Measurements from ENCODE around the gene OSTN.

The OSTN gene

DNA sequence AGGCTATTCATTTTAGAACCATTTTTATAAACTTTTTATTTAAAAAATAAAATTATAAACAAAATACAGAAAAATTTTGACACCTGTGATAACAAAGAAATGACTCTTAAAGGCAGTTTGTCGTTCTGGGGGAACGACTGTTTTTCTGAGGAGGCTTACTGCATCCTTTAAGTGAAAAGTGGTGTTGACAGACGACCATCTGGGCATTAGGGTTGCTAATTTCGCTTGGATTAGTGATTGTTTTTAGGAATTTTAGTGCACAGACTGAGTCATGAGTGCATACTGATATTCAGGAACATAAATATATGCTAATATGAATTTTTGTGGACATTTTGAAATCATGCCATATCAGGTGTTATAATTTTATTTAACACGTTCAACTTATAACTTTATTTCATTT is 28.5 kb downstream of the OSTN start:
- no peak overlapping the region for H3K9ac ChIP-seq (ENCODE audit: insufficient read length, low read depth)

DNA sequence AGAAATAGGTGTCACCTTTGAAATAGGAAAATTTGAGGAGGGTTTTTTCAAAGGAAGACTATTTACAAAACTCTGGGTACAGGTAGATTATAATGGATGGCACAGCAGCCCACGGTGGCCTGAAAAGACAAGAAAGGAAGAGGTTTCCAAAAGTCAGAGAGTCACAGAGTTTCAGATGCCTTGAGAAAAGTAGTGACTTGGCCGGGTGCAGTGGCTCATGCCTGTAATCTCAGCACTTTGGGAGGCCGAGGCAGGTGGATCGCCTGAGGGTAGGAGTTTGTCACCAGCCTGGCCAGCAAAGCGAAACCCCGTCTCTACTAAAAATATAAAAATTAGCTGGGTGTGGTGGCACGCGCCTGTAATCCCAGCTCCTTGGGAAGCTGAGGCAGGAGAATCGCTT is 35.2 kb downstream of the OSTN start:
- H3K27me3 ChIP-seq (ENCODE audit: insufficient read depth, insufficient read length) = no peaks in the 10 kb centered on the region
- TF ChIP-seq ZNF274 (IDR thresholded peaks at IDR 0.05; ENCODE audit: low read depth, low read length) = no peak
- no peak for TF ChIP-seq YY1 (IDR thresholded peaks at IDR 0.05; ENCODE audit: insufficient read depth, insufficient read length)
- no peak for TF ChIP-seq SUZ12 (IDR thresholded peaks at IDR 0.05; ENCODE audit: extremely low read depth, insufficient read depth, insufficient read length)
- H3K9me3 ChIP-seq (ENCODE audit: insufficient read depth, low read length) = no peaks in the 10 kb centered on the region
- no peak for DNase-seq (ENCODE audit: low read depth, low spot score)
- no peak overlapping the region for H3K4me3 ChIP-seq (ENCODE audit: insufficient read length, low read depth)
- H3K9ac ChIP-seq (ENCODE audit: insufficient read length, low read depth) = no peak overlapping the region
- no peaks in the 10 kb centered on the region for H3K36me3 ChIP-seq (ENCODE audit: insufficient read depth, insufficient read length, low read length)
- no peaks in the 10 kb centered on the region for H3K4me1 ChIP-seq (ENCODE audit: insufficient read depth, insufficient read length)

More for the DNA sequence above, 28.5 kb downstream of the OSTN start:
- no peaks in the 10 kb centered on the region for H3K4me1 ChIP-seq (ENCODE audit: insufficient read depth, insufficient read length)
- H3K9me3 ChIP-seq (ENCODE audit: insufficient read depth, low read length) = 0 out of 2 replicates have a peak, but pooled peaks cover 5% of the 10 kb centered on the region
- no peak for TF ChIP-seq ZNF274 (IDR thresholded peaks at IDR 0.05; ENCODE audit: low read depth, low read length)
- no peak for TF ChIP-seq YY1 (IDR thresholded peaks at IDR 0.05; ENCODE audit: insufficient read depth, insufficient read length)
- no peak for TF ChIP-seq SUZ12 (IDR thresholded peaks at IDR 0.05; ENCODE audit: extremely low read depth, insufficient read depth, insufficient read length)
- DNase-seq (ENCODE audit: low read depth, low spot score) = no peak
- H3K4me3 ChIP-seq (ENCODE audit: insufficient read length, low read depth) = no peak overlapping the region
- H3K36me3 ChIP-seq (ENCODE audit: insufficient read depth, insufficient read length, low read length) = no peaks in the 10 kb centered on the region
- H3K27me3 ChIP-seq (ENCODE audit: insufficient read depth, insufficient read length) = no peaks in the 10 kb centered on the region

DNA sequence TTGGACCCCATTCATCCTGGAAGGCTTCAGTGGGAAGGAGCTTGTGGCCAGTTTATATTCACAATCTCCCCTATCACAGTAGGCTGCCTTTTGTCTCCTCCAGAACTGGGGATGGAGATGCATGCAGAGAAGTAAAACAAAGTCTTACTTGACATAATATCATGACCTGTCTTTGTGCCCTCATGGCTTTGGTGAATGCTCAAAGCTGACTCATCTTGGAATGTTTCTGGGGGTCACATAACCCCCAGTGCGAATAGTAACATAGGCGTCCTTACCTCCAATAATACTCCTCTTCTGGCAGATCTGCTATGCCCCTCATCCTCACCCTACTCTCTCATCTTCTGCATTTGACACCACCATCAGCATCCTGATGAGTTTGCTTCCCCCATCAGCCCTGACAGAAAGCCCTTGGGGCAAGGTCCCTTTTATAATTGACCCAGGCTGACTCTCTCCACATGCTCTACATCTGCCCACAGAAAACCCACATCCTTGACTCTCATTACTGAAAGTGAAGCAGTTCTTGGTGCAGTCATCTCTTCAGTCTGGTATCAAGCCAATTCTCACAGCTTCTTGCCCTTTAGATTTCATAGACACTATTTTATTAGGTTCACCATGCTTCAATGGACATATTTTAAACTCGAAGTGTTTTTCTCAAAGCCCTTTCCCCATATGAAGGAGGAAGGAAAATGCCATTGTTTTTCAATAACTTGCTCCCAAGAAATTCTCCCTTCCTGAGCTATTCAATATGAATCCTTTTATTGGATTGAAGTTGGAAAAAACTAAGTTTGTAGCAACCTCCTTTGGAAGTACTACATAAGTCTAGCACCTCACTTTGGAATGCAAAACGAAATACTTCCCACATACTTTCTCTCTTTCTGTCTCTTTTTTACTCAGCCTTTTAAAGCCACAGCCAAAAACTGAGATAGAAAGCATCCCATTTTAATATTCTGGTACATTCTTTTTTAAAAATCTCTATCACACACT is 36.6 kb downstream of the OSTN start:
- no peaks in the 10 kb centered on the region for H3K36me3 ChIP-seq (ENCODE audit: insufficient read depth, insufficient read length, low read length)
- H3K4me3 ChIP-seq (ENCODE audit: insufficient read length, low read depth) = no peak overlapping the region
- TF ChIP-seq ZNF274 (IDR thresholded peaks at IDR 0.05; ENCODE audit: low read depth, low read length) (no peak), YY1 (IDR thresholded peaks at IDR 0.05; ENCODE audit: insufficient read depth, insufficient read length) (no peak), SUZ12 (IDR thresholded peaks at IDR 0.05; ENCODE audit: extremely low read depth, insufficient read depth, insufficient read length) (no peak)
- H3K9ac ChIP-seq (ENCODE audit: insufficient read length, low read depth) = no peak overlapping the region
- H3K27me3 ChIP-seq (ENCODE audit: insufficient read depth, insufficient read length) = no peaks in the 10 kb centered on the region
- DNase-seq (ENCODE audit: low read depth, low spot score) = no peak
- peaks cover 5% of the 10 kb centered on the region; the same call in 1 of the 2 replicates for H3K9me3 ChIP-seq (ENCODE audit: insufficient read depth, low read length)
- no peaks in the 10 kb centered on the region for H3K4me1 ChIP-seq (ENCODE audit: insufficient read depth, insufficient read length)

DNA sequence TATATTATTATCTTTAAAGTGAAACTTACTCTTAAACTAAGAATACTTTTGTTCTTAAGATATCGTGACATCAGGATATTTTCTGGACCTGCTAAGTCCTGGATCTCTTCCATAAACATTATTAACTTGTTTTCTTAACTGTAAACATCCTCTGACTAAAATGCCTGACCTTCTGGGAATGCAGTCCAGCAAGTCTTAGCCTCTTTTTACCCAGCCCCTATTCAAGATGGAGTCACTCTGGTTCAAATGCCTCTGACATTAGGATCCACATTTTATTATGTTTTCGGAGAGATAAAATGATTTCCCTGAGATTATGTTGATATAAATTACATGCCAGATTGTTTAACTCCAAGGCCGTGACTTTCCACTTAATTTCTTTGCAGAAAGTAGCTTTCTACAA is 37.6 kb downstream of the OSTN start:
- Histone ChIP-seq H3K9me3 (ENCODE audit: insufficient read depth, low read length) (peaks cover 5% of the 10 kb centered on the region; the same call in 1 of the 2 replicates), H3K36me3 (ENCODE audit: insufficient read depth, insufficient read length, low read length) (no peaks in the 10 kb centered on the region), H3K27me3 (ENCODE audit: insufficient read depth, insufficient read length) (no peaks in the 10 kb centered on the region), H3K9ac (ENCODE audit: insufficient read length, low read depth) (no peak overlapping the region), H3K4me3 (ENCODE audit: insufficient read length, low read depth) (no peak overlapping the region), H3K4me1 (ENCODE audit: insufficient read depth, insufficient read length) (no peaks in the 10 kb centered on the region)
- TF ChIP-seq YY1 (IDR thresholded peaks at IDR 0.05; ENCODE audit: insufficient read depth, insufficient read length) = no peak
- TF ChIP-seq SUZ12 (IDR thresholded peaks at IDR 0.05; ENCODE audit: extremely low read depth, insufficient read depth, insufficient read length) = no peak
- no peak for TF ChIP-seq ZNF274 (IDR thresholded peaks at IDR 0.05; ENCODE audit: low read depth, low read length)
- DNase-seq (ENCODE audit: low read depth, low spot score) = no peak

DNA sequence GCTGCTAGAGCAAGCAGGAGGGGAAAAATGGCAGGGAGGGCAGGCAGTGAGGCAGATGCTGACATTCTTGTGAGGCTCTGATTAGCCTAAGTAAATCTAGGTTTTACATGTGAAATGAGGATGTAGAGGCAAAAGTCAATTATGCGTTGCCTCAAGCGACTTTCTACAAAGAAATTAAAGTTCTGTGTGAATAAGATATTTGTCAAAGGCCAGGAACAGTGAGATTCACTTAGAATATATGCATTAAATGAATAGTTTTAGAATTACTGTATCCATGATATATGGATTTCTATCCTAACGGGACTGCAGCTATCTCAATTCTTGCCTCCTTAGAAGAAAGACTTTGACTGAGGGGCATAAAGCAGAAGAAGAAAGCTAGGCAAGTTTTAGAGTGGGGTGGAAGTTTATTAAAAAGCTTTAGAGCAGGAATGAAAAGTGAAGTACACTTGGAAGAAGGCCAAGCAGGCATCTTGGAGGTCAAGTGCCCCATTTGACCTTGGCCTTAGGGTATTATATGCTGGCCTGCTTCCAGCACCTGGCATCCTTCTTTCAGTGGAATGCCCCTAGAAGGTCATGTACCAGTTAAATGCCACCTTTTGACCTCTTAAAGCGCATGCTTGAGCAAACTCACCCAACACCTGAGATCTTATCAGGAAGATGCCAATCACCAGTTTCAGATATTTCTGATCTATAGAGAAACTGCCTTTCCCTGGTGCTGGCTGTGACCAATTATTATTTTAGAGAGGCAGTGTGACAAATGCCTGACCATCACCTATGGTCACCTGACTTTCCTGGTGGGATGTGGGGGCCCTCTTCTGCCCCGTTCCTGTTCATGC is 38.2 kb downstream of the OSTN start:
- TF ChIP-seq SUZ12 (IDR thresholded peaks at IDR 0.05; ENCODE audit: extremely low read depth, insufficient read depth, insufficient read length) (no peak), ZNF274 (IDR thresholded peaks at IDR 0.05; ENCODE audit: low read depth, low read length) (no peak), YY1 (IDR thresholded peaks at IDR 0.05; ENCODE audit: insufficient read depth, insufficient read length) (no peak)
- no peaks in the 10 kb centered on the region for H3K4me1 ChIP-seq (ENCODE audit: insufficient read depth, insufficient read length)
- no peaks in the 10 kb centered on the region for H3K36me3 ChIP-seq (ENCODE audit: insufficient read depth, insufficient read length, low read length)
- H3K4me3 ChIP-seq (ENCODE audit: insufficient read length, low read depth) = no peak overlapping the region
- peaks cover 5% of the 10 kb centered on the region; the same call in 1 of the 2 replicates for H3K9me3 ChIP-seq (ENCODE audit: insufficient read depth, low read length)
- DNase-seq (ENCODE audit: low read depth, low spot score) = no peak
- no peaks in the 10 kb centered on the region for H3K27me3 ChIP-seq (ENCODE audit: insufficient read depth, insufficient read length)
- no peak overlapping the region for H3K9ac ChIP-seq (ENCODE audit: insufficient read length, low read depth)

DNA sequence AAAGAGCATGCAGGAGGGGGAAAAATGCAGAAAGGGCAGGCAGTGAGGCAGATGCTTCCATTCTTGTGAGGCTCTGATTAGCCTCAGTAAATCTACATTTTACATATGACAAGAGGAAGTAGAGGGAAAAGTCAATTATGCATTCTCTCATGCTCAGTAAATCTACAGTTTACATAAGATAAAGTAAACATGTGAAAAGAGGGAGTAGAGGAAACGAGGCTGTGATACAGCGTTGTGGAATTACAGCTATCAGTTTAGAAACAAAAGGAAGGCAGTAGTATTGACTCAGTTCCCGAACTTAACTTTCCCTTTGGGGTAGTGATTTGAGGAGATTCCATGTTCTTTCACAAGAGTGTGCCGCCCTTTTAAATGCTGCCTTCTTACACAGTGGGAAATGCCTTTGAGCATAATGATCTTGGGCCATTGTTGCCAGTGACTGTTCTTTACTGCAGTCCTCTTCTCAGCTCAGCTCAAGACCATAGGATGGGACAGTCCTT is 39.3 kb downstream of the OSTN start:
- TF ChIP-seq SUZ12 (IDR thresholded peaks at IDR 0.05; ENCODE audit: extremely low read depth, insufficient read depth, insufficient read length) = no peak
- TF ChIP-seq YY1 (IDR thresholded peaks at IDR 0.05; ENCODE audit: insufficient read depth, insufficient read length) = no peak
- TF ChIP-seq ZNF274 (IDR thresholded peaks at IDR 0.05; ENCODE audit: low read depth, low read length) = no peak
- no peaks in the 10 kb centered on the region for H3K4me1 ChIP-seq (ENCODE audit: insufficient read depth, insufficient read length)
- no peak overlapping the region for H3K4me3 ChIP-seq (ENCODE audit: insufficient read length, low read depth)
- no peaks in the 10 kb centered on the region for H3K27me3 ChIP-seq (ENCODE audit: insufficient read depth, insufficient read length)
- peaks cover 5% of the 10 kb centered on the region; the same call in 1 of the 2 replicates for H3K9me3 ChIP-seq (ENCODE audit: insufficient read depth, low read length)
- no peaks in the 10 kb centered on the region for H3K36me3 ChIP-seq (ENCODE audit: insufficient read depth, insufficient read length, low read length)
- DNase-seq (ENCODE audit: low read depth, low spot score) = no peak
- H3K9ac ChIP-seq (ENCODE audit: insufficient read length, low read depth) = no peak overlapping the region

Measured in NT2/D1 (cell line).